Right hindlimb (tissue), 1 donor: ENCODE data around the gene TBC1D17.

ENCODE experiments used
- DNase-seq: peaks from one replicate; pipeline ENCODE4 v3.0.0-alpha.2; 2018

Gene TBC1D17

DNA sequence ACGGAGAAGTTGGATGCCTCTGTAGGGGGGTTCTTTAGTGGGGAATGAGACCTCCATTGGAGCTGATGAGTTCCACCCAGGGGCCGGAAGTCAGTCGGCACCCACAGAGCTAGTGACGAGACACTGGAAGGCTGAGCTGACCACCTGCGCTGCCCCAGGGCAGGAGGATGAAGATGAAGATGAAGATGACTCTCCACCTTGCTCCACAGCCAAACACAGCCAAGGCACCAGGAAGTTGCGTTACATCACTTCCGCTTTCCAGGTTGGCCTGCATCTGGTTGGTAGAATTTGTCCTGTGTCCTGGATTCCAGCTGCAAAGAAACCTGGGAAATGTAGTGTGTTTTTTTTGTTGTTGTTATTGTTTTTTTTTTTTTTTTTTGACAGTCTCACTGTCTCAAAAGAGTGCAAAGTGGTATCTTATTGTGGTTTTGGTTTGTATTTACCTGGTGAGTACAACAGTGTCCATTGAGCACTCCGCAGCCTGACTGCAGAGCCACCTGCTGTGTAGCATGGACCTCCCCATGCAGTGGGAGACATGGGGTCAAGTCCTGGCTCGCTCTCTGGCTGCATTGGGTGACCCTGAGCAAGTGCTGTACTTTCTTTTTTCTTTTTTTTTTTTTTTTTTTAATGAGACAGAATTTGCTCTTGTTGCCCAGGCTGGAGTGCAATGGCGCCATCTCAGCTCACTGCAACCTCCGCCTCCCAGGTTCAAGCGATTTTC lies 1.9 kb downstream of the TBC1D17 start:
- peak; percentile 20 for DNase-seq

DNA sequence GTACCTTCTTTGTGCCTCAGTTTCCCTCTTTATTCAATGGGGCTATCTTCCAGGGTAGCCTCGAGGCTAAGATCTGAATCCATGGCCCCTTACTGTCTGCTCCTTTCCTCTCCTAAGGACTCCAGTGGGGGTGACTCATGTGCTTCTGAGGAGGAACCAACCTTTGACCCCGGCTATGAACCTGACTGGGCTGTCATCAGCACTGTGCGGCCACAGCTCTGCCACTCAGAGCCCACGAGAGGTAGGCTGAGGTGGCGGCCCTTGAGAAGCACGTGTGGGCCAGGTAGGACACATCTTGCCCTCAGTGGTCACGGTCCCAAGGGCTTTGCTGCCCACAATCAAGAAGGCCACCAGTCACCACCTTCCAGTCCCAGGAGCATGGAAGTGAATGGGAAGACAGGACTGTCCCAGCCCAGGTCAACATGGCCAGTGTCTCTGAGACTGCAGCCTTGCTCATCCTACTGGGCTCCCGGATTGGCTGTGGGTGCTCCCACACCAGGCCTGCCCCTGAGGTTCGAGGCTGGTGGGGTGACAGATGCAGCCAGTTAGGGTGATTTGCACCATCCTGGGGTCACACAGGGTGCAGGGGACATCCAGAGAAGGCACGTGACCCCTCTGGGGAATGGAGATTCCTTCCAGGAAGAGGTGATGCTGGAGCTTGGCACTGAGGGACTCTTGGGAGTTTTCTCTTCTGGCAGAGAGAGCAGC lies 2.8 kb downstream of the TBC1D17 start:
- peak; percentile 14 for DNase-seq

DNA sequence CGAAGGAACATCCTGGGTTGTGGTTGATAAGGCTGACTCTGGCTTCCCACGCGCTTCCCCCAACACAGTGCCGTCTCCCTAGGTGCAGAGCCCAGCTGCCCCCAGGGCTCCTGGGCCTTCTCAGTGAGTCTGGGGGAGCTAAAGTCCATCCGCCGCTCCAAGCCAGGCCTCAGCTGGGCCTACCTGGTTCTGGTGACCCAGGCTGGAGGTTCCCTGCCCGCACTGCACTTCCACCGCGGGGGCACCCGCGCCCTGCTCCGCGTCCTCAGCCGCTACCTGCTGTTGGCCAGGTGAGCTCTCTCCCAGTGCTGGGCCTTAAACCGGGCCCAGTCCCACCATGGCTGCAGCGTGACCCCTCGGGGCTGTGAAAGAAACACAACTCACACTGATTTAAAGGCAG lies 3.7 kb downstream of the TBC1D17 start:
- DNase-seq = no peak

DNA sequence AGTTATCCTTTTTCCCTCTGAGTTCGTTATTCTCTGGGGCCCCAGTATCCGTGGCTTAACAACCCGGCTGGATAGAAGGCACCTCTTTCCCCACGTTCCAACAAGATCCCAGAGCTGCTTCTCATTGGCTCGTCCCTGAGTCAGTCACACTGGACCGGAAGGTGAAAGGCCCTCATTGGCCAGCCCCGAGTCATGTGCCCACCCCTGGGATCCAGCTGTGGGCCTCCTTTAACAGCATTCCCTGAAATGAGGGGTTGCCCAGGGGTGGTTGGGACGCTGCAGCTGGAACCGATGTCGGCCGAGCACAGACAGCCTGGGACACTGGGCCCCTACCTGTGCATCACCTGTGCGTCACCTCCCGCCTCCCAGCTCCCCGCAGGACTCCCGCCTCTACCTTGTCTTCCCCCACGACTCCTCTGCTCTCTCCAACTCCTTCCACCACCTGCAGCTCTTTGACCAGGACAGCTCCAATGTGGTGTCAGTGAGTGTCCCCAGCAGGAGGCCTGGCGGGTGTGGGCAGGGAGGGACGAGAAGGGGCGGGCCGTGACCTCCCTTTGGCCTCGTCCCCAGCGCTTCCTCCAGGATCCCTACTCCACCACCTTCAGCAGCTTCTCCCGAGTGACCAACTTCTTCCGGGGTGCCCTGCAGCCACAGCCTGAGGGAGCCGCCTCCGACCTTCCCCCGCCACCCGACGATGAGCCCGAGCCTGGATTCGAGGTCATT lies 4.3 kb downstream of the TBC1D17 start:
- no peak for DNase-seq

DNA sequence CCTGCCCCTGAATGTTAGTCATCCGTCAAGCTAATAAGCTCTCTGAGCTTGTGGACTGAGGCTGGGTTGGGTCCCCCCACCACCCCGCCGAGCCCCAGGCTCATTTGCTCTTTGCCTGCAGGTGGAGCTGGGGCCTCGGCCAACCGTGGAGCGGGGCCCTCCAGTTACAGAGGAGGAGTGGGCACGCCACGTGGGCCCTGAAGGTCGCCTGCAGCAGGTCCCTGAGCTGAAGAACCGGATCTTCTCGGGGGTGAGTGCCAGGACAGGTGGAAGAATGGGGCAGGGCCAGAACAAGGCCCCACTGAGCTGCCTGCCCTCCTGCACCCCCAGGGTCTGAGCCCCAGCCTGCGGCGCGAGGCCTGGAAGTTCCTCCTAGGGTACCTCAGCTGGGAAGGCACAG lies 5.1 kb downstream of the TBC1D17 start:
- DNase-seq = no peak

DNA sequence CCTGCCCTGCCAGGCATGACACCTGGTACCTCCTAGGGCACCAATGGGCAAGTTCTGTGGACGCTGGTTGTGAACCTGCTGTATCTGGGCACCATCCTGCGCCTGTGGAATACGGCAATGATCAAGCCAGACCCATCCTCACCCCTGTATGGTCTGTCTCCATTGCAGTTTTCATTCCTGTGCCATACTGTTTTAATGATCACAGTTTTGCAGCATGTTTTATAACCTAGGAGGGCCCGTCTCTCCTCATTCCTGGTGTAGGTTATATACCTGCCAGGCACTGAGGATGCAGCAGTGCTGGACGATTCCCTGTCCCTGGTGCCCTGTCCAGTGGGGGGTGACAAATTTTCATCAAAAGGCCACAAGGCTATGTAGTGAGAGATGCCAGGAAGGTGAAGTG lies 5.6 kb downstream of the TBC1D17 start:
- DNase-seq = no peak

DNA sequence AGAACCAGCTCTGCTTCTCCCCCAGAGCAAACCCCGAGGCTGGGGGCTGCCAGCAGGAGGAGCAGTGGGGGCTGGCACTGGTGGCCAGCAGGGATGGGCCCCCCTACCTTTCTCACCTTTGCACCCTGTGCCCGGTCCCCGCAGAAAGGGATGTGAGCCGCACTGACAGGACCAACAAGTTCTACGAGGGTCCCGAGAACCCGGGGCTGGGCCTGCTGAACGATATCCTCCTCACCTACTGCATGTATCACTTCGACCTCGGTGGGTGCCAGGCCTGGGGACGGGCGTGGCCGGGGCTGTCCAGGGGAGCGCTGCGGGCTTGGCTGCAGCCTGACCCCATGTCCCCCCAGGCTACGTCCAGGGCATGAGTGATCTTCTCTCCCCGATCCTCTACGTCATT lies 6.6 kb downstream of the TBC1D17 start:
- DNase-seq = no peak

DNA sequence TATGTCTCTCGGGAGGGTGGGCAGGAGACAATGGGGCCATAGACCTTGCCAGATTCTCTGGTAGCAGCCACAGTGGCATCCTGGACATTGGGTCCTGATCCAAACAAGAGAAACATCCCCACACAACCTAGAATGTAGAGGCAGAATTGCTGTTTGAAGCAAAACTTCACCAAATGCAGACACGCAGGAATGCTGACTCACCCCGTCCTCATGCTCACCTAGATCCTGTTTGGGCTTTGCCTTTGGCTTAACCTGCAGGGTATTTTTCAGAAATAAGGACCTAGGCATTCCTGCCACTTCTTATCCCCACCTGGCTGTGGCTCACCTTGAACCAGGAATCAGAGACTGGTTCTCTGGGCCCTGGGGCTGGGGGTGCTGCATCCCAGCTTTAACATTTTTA lies 7.3 kb downstream of the TBC1D17 start:
- no peak for DNase-seq

DNA sequence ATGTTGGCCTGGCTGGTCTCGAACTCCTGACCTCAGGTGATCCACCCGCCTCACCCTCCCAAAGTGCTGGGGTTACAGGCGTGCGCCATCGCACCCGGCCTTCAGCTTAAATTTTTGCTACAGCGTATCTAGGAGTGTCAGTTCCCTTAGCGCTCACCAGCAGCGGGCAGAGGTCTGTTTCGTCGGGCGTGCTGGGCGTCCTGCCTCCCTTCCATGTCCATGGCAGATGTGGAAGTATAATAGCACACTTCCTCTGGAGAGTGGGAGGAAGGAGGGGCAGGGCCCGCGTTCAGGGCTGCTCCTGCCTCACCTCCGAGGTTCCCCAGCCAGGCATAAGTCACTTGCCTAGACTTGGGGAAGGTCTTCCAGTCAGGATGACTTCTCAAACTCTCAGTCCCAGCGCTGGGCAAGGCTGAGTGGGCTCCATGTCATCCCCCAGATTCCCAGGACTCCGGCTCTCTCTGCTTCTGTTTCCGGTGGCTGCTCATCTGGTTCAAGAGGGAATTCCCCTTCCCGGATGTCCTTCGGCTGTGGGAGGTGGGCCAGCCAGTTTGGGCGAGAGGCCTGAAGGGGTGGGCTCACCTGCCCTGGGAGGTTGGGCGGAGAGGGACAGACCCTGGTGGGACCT lies 9.6 kb downstream of the TBC1D17 start:
- no peak for DNase-seq

DNA sequence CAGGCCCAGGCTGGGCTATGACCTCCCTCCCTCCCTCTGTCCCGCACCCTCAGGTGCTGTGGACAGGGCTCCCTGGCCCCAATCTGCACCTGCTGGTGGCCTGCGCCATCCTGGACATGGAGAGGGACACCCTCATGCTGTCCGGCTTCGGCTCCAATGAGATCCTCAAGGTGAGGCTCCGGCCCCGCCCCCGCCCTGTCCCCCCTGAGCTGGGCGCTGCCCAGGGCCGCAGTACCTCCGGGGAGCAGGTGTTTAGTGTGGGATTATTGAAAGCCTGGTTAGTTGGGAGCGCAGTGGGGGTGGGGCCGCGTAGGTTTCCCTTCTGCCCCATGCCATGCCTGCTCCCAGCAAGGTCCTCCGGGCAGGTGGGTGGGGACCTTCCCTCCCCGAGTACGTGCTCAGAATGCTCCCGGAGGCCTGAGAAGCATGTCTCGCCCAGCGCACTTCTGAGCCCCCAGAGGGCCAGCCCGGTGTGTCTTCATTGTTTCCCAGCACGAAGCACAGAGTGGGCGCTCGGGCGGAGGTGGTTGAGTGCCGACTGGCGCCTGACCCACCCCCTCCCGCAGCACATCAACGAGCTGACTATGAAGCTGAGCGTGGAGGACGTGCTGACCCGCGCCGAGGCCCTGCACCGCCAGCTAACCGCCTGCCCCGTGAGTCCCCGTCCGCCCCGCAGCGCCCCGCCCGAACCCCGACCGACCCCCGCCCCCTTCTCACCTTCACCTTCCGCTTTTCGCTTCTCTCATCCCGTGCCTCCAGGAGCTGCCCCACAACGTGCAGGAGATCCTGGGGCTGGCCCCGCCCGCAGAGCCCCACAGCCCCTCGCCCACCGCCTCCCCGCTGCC lies 10.4 kb downstream of the TBC1D17 start:
- DNase-seq = no peak

DNA sequence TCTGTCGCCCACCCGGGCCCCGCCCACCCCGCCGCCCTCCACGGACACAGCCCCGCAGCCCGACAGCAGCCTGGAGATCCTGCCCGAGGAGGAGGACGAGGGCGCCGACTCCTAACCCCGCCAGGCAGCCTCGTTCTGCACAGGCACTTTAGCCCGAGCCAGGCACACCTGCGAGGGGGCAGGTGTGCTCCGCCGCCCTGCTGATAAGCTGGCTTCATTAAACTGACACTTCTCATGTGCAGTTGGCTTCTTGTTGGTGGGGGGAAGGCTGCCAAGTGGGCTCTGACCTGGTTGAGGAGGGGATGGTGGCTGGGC lies 11.0 kb downstream of the TBC1D17 start:
- no peak for DNase-seq

DNA sequence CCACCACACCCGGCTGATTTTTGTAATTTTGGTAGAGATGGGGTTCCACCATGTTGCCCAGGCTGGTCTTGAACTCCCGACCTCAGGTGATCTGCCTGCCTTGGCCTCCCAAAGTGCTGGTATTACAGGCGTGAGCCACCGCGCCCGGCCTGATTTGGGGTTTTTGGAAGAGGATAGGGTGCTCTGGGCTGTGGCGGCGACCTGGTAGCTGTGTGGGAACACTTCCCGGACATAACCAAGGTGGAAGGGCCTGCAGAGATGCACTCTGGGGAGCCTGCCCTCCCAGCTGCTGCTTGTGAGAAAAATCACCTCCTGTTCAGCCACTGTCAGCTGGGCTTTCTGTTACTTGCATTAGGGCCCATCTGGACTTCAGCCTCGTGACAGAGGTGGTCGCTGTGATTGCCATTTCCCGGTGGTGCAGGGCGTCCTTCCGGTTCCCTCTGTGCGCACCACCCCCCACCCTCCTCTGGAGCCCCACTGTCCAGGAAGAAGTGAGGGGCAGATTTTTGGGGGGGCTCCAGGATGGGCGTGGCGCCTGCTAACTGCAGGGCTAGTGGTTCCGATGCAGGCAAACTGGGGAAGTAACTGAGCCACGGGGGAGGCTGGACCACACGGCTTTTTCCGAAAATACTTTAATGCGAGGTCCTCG lies 11.7 kb downstream of the TBC1D17 start:
- DNase-seq = no peak

DNA sequence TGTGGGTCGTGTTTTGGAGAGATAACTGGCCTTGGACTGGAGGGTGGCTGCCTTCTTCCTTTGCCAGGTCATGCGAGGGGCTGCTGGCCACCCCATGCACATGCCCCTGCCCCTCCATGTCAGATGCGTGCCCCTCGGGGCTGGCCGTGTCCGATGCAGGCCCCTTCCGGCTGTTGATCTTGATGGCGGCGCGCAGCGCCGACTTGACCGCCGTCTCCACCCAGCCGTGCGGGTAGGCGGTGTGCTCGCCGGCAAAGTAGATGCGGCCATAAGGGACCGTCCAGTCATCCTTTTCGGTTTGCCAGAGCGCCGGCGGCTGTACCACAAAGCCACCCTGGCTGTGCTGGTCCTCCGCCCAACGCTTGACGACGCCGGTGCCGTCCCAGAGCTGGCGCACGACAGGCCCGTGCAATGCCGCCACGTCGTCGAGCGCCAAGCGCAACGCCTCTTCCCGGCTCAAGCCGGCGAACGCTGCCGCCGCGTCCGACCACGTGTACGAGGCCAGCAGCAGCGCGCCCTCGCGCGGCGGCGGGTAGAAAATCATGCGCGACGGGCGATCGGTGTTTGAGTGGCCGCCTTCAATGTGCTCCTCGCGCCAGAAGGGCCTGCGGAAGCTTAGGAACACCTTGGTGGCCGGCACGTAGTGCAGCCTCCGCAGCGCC lies 12.3 kb downstream of the TBC1D17 start:
- peak; percentile 80 for DNase-seq

DNA sequence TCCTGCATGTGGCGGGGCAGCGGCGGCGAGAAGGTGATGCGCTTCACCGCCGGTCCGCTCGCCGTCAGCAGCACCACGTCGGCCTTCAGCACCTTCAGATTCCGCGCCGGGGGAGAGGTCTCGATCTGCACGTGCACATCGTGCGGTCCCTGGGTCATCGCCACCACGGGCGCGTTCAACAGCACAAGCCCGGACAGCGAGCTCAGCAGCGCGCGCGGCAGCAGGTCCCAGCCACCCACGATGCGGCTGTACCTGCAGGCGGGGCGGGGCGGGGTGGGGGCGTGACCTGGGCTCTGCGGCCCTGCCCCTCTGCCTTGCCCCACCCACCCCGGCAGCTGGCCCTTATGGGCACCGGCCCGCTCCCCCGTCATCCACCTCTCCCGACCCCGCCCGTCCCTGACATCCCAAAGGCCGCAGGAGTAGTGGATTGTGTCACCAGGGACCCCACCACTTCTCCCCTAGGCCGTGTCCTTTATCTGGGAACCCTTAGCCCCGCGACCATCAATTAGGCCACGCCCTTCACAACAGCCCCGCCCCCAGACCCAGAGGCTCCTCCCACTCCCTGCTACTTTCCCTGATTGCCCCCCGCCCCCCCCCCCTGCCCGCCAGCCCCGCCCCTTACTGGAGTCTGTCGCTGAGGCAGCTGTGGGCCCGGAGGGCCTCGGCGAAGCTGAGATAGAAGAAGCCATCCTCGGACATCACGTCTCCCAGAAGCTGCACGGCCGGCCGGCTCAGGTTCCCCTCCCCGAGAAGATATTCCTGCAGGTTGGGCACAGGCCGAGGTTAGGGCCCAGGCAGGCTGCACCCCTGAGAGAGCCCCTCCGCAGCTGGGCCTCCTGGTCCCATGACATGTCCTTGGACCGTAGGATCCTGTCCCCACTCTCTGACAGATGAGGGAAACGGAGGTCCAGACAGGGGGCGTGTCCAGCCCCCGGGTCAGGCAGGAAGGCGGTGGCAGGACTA lies 13.1 kb downstream of the TBC1D17 start:
- no peak for DNase-seq

DNA sequence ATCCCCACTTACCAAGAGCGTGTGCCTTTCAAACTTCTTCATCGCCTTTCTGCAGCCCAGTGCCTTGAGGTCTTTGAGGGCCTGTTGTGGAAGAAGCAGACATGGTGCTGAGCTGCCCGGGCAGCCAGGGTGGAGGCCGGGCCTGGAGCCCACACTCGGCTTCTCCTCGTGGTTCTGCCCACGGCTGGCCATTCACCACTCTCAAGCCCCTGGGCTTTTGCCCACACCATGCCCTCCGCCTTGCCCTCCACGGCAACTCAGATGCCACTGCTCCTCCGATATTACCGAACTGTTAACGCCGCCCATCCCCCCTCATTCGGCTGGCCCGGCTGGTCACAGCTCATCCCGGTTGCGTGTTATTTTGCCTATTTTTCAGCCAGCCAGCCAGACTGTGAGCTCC lies 13.9 kb downstream of the TBC1D17 start:
- no peak for DNase-seq

DNA sequence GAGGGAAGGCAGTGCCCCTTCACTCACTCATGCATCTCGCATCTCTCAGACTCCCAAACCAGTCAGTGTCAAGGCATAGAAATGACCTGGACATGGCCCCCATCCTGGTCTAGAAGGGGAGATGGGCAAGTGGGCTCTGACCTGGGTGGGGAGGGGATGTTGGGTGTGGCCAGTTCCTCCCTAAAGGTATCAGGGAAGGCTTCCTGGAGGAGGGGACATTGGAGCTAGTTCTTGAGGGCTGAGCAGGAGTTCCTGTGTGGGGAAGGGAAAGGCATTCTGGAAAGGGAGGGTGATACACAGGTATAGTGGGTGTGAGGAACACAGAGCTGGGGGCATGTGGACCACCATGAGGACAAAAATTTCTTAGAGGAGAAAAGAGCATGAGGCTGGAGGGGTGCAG lies 15.2 kb downstream of the TBC1D17 start:
- no peak for DNase-seq

DNA sequence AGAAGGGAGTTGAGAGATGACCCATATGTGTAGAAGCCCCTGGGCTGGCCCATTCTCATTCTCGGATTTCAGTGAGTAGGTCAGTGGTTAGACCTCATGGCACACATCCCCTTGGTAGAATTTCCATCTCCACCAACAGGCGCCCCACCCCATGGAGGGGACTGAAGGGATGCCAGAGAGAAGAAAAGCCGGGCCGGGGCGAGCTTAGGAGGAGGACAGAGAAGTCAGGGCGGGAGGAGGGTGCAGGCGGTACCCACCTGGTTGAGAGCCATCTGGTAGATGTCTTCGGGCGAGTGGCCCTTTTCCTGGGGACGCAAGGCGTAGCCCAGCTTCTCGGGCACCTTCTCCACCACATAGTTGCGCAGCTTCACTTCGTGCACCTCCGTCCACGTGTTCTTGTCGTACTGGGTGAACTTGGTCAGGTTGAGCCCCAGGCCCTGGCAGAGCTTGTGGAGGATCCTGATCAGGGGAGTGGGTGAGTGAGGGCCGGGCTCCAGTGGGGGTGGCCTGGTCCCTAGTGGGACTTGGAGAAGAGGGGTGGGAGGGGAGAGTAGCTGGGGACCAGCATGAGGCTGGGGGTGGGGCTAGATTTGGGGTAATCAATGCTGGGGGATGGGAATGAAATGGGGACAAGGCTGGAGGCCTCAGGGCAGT lies 16.6 kb downstream of the TBC1D17 start:
- DNase-seq = no peak

DNA sequence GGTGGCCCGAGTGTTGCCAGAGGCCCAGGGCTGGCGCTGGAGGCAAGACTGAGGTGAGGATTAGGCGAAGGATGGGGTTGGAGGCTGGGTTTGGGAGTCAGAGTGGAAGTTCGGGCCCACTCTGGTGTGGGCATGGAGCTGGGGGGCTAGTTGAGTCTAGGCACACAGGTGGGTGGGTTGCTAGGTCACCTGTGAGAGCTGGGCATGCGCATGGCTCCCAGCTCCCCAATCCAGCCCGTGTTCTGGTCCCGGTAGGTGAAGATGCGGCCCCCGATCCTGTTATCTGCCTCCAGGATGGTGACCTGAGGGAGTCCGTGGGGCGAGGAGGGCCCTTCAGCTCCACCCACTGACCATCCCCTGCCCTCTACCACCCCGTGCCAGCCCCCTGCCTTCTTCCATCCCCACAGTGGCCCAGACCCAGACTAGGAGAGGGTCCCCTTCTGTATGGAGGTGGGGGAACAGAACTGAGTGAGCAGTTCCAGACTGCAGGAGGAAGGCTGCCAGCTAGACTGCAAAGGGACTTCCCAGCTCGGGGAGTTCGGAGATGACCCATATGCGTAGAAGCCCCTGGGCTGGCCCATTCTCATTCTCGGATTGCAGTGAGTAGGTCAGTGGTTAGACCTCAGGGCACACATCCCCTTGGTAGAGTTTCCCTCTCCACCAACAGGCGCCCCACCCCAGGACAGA lies 17.5 kb downstream of the TBC1D17 start:
- DNase-seq = no peak

DNA sequence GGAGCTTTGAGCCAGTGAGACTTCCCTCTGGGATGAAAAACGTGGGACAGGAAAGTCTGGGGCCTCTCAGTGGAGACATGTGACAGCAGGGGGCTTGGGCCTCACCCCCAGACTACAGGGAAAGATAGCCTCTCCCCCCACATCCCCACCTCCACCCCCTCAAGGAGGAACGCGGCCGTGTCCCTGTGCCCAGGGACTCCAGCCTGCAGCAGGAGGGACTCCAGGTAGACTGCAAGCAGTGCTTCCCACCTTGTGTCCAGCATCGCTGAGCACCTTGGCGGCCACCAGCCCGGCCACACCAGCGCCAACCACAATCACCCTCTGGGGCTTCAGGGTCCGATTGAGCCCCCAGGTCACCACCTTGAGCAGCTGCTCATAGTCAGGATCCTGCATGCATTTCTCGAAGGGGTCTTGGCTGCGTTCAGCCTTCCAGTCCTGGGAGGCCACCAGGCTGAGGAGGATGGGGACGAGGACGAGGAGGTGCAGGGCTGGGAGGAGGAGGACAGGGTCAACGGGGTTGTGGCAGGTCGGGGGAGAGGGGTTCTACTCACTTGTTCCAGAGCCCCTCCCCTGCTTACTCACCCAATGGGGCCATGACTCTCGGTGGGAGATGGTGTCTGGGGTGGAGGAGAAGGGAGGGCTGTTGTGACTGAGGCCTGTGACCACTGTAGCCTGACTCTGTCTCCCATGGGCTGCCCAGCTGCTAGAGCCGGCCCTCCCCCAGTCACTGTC lies 18.2 kb downstream of the TBC1D17 start:
- DNase-seq = no peak
